Spleen (tissue), 11 donors: ENCODE data around the gene PLA2G6. TPM values are rescaled to one million over a fixed set of nuclear protein-coding genes. Genes with fewer than 3 reads are reported as not detected.

Source experiments
- DNase-seq: peaks from one replicate; pipeline ENCODE4 v3.0.0-alpha.2; 2020
- H3K27ac ChIP-seq, 8 donors: fragments of 200-600 bp; sonication (generic) in 7 of 8; 1 replicate in 4 of 8; 2 replicates in 4 of 8; pipeline versions ENCODE4 v1.5.0 to v1.8.0; 2016 to 2021; ENCODE audit warnings: inconsistent platforms in 4 of 8, mild to moderate bottlenecking in 4 of 8, moderate library complexity in 1 of 8
- H3K27me3 ChIP-seq, 7 donors: fragments of 200-600 bp; sonication (generic) in 6 of 7; replicated peaks in 1 of 7; 1 replicate in 4 of 7; 2 replicates in 3 of 7; pipeline versions ENCODE4 v1.5.0 to v1.8.0; 2016 to 2021; ENCODE audit warnings: inconsistent platforms in 3 of 7, mild to moderate bottlenecking in 1 of 7
- H3K36me3 ChIP-seq, 6 donors: fragments of 200-600 bp; sonication (generic) in 5 of 6; 1 replicate in 4 of 6; 2 replicates in 2 of 6; pipeline versions ENCODE4 v1.5.0 to v1.8.0; 2016 to 2021; ENCODE audit warnings: inconsistent platforms in 2 of 6
- H3K4me1 ChIP-seq, 6 donors: fragments of 200-600 bp; sonication (generic) in 5 of 6; 1 replicate in 3 of 6; 2 replicates in 3 of 6; pipeline versions ENCODE4 v1.5.0 to v1.8.0; 2016 to 2021; ENCODE audit warnings: inconsistent platforms in 3 of 6
- H3K4me3 ChIP-seq, 8 donors: fragments of 200-600 bp; sonication (generic) in 7 of 8; 1 replicate in 4 of 8; 2 replicates in 4 of 8; pipeline versions ENCODE4 v1.5.0 to v1.8.0; 2016 to 2021; ENCODE audit warnings: inconsistent platforms in 4 of 8, mild to moderate bottlenecking in 4 of 8, moderate library complexity in 2 of 8
- H3K9me3 ChIP-seq, 8 donors: fragments of 200-600 bp; sonication (generic) in 7 of 8; 1 replicate in 4 of 8; 2 replicates in 4 of 8; pipeline versions ENCODE4 v1.5.0 to v1.8.0; 2016 to 2021; ENCODE audit warnings: inconsistent platforms in 4 of 8
- CTCF ChIP-seq, 11 experiments: fragments of 200-600 bp in 7 of 11; fragments of 450-650 bp in 4 of 11; sonication (generic) in 4 of 11; IDR thresholded peaks in 8 of 11; conservative IDR thresholded peaks in 3 of 11; 1 replicate in 7 of 11; 2 replicates in 4 of 11; pipeline versions ENCODE4 v1.4.0 to v1.8.0; 2016 to 2021; ENCODE audit warnings: antibody characterized with exemption in 11 of 11, inconsistent platforms in 4 of 11, mild to moderate bottlenecking in 1 of 11
- POLR2A ChIP-seq, 3 donors: fragments of 450-650 bp; IDR thresholded peaks; one replicate each; pipeline ENCODE4 v1.5.1; 2017; ENCODE audit warnings: antibody characterized with exemption in 3 of 3, mild to moderate bottlenecking in 1 of 3
- POLR2AphosphoS5 ChIP-seq, 3 donors: sonication (generic); formaldehyde crosslinking; IDR thresholded peaks; one replicate each; pipeline ENCODE4 v1.5.1; 2017; ENCODE audit warnings: antibody characterized with exemption in 3 of 3
- WGBS, 5 donors: extraction: QIAGEN DNeasy Blood & Tissue Kit in 3 of 5; methylation state at CpG; one replicate each; pipeline versions ENCODE4 v1.1.5 to v1.1.7; 2013 to 2018; 5-methylcytosine and 5-hydroxymethylcytosine counted together
- intact Hi-C: fragments of 100-400 bp; cut with DNase I; formaldehyde crosslinking; loops from one replicate; pipeline ENCODE4 v1.15.0; 2023; ENCODE audit warnings: low total_unique reads
- polyA plus RNA-seq, 3 donors: library from polyadenylated mRNA; stranded (reverse); fragments of 200-250 nt; gene quantifications; one replicate each; pipeline ENCODE4 v1.2.1, GENCODE V29; 2013
- total RNA-seq, 7 donors: library from RNA; depleted of rRNA in 3 of 7; stranded (reverse); fragments of >200 nt in 3 of 7; fragmentation: NEBNext Ultra II Directional in 4 of 7; extraction: Animal tissue kit (Norgen Biotek cat#: 25700) in 4 of 7; gene quantifications; one replicate each; pipeline versions ENCODE4 v1.1.0 to v1.2.1, GENCODE V29; 2016 to 2021
- donor health status: healthy with polysubstance abuse.
- donor health status: DM: no; HTN: no; CAD: no; lungs with moderate emphysema.
- donor health status: DM: no; HTN: no; CAD: no.
- donor health status: Bipolar disorder and iron deficiency.
- donor health status: healthy.
- donor health status: DM: no; HTN: no; CAD: no.
- donor health status: DM: yes; HTN: yes; CAD: no.

PLA2G6 gene
- total and polyA plus RNA-seq, 10 donors: 18.1 to 60.9 (median 55.8) TPM

- Histone ChIP-seq H3K4me3 (peak overlapping the region in 3 of 8 donors; percentile 19 to 42 (median 25)), H3K27me3 (peaks cover 0 to 29% (median 19%) of the 10 kb centered on the region in 7 donors), H3K4me1 (peaks cover 0 to 16% (median 6%) of the 10 kb centered on the region in 6 donors), H3K9me3 (no peaks in the 10 kb centered on the region), H3K27ac (no peak overlapping the region), H3K36me3 (peaks cover 0 to 9% (median 0%) of the 10 kb centered on the region in 6 donors)
- WGBS, 5 donors: 16 to 36% (median 31%) methylated on average over 32 to 81 of the region's 85 CpGs
- intact Hi-C loops: no loop called here
- DNase-seq: no peak
- TF ChIP-seq POLR2A (IDR thresholded peaks at IDR 0.05) (no peak), CTCF (IDR thresholded peaks at IDR 0.05 in 8 of 11, conservative IDR thresholded peaks at IDR 0.05 in 3 of 11) (no peak), POLR2AphosphoS5 (IDR thresholded peaks at IDR 0.05) (peak in 2 of 3 donors; percentile 6 to 42)
Measured at GRCh38 chr22:38088629-38089473, 92.8 kb downstream of the PLA2G6 start.

- peaks cover 0 to 39% (median 21%) of the 10 kb centered on the region in 7 donors for H3K27me3 ChIP-seq
- H3K27ac ChIP-seq: no peak overlapping the region
- no peak for DNase-seq
- TF ChIP-seq CTCF (IDR thresholded peaks at IDR 0.05 in 8 of 11, conservative IDR thresholded peaks at IDR 0.05 in 3 of 11): no peak
- TF ChIP-seq POLR2AphosphoS5 (IDR thresholded peaks at IDR 0.05): no peak
- TF ChIP-seq POLR2A (IDR thresholded peaks at IDR 0.05): no peak
- peaks cover 0 to 9% (median 0%) of the 10 kb centered on the region in 6 donors for H3K36me3 ChIP-seq
- H3K9me3 ChIP-seq: no peaks in the 10 kb centered on the region
- peaks cover 0 to 19% (median 8%) of the 10 kb centered on the region in 6 donors for H3K4me1 ChIP-seq
- intact Hi-C loops: no loop called here
- no peak overlapping the region for H3K4me3 ChIP-seq
- WGBS, 5 donors: 86 to 94% (median 91%) methylated on average over 12 of the region's 12 CpGs
Measured at GRCh38 chr22:38087855-38088254, 93.8 kb downstream of the PLA2G6 start.

GRCh38 chr22:38086942-38087341, 94.7 kb downstream of the PLA2G6 start:
- Histone ChIP-seq H3K4me3 (no peak overlapping the region), H3K4me1 (peaks cover 6 to 28% (median 17%) of the 10 kb centered on the region in 6 donors), H3K27me3 (peaks cover 3 to 48% (median 30%) of the 10 kb centered on the region in 7 donors), H3K36me3 (peaks cover 0 to 9% (median 0%) of the 10 kb centered on the region in 6 donors), H3K9me3 (no peaks in the 10 kb centered on the region), H3K27ac (no peak overlapping the region)
- intact Hi-C loops: no loop called here
- 89 to 94% (median 92%) methylated on average over 13 of the region's 13 CpGs for WGBS, 5 donors
- DNase-seq: no peak
- no peak for TF ChIP-seq CTCF (IDR thresholded peaks at IDR 0.05 in 8 of 11, conservative IDR thresholded peaks at IDR 0.05 in 3 of 11)
- TF ChIP-seq POLR2A (IDR thresholded peaks at IDR 0.05): no peak
- no peak for TF ChIP-seq POLR2AphosphoS5 (IDR thresholded peaks at IDR 0.05)
